GM12874 (cell line): Measurements from ENCODE around the gene PASK.

Source experiments
- TF ChIP-seq, protein P1 (sequence below): IDR thresholded peaks from 2 replicates; pipeline ENCODE4 v1.5.1; 2011; ENCODE audit warnings: low read depth, mild to moderate bottlenecking, control low read depth, low read length, moderate library complexity; ENCODE audit not compliant: insufficient read depth

PASK gene

DNA sequence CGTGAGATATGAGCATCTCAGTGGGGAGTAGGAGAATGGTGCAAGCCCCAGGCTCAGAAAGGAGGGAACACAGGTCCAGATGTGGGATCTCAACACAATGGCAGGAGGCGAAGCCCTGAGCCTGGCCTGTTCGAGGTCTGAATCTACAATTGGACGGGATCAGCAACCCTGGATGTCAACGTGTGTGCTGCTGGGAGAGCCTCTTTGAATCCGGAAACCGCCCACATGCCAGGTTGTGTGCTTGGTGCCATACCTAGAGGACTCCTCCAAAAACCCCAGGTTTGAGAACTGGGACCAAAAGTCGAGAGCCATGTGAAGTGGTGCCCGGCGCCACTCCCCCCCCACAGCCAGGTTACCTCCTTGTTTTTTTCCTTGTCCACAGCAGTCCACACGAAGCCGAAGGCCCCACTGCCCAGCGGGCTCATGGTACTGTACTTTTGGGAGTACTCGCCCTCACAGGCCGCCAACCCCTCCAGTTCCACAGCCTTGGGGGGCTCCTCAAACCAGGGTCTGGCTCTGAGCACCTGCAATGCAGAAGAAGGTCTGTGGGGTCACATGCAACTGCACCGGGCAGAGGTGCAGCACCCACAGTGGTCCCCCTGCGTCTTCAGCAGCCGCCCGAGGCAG, 26.8 kb downstream of the PASK start:
- TF ChIP-seq, protein P1, sequence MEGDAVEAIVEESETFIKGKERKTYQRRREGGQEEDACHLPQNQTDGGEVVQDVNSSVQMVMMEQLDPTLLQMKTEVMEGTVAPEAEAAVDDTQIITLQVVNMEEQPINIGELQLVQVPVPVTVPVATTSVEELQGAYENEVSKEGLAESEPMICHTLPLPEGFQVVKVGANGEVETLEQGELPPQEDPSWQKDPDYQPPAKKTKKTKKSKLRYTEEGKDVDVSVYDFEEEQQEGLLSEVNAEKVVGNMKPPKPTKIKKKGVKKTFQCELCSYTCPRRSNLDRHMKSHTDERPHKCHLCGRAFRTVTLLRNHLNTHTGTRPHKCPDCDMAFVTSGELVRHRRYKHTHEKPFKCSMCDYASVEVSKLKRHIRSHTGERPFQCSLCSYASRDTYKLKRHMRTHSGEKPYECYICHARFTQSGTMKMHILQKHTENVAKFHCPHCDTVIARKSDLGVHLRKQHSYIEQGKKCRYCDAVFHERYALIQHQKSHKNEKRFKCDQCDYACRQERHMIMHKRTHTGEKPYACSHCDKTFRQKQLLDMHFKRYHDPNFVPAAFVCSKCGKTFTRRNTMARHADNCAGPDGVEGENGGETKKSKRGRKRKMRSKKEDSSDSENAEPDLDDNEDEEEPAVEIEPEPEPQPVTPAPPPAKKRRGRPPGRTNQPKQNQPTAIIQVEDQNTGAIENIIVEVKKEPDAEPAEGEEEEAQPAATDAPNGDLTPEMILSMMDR, result no peak

DNA sequence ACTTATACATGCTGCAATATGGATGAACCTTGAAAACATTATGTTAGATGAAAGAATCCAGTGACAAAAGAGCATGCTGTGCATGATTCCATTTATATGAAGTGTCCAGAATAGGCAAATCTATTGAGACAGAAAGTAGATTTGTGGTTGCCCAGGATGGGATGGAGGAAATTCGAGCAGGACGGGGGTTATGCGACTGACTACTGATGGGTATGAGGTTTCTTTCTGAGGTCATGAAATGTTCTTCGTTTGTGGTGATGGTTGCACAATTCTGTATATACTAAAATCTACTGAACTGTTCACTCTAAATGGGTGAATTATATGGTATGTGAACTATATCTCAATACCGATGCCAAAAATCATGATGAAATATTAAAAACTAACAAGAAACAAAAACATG, 28.3 kb downstream of the PASK start:
- TF ChIP-seq, protein P1, result no peak

DNA sequence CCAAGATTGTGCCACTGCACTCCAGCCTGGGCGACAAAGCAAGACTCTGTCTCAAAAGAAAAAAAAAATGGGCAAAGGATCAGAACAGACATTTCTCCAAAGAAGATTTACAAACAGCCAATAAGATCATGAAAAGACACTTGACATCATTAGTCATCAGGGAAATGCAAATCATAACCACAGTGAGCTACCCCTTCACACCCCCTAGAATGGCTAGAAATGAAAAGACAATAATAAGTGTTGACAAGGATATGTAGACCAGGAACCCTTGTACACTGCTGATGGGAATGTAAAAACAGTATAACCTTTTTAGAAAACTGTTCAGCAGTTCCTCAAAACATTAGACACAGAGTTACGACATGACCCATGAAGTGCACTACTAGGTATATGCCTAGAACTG, 28.8 kb downstream of the PASK start:
- TF ChIP-seq, protein P1, result no peak

DNA sequence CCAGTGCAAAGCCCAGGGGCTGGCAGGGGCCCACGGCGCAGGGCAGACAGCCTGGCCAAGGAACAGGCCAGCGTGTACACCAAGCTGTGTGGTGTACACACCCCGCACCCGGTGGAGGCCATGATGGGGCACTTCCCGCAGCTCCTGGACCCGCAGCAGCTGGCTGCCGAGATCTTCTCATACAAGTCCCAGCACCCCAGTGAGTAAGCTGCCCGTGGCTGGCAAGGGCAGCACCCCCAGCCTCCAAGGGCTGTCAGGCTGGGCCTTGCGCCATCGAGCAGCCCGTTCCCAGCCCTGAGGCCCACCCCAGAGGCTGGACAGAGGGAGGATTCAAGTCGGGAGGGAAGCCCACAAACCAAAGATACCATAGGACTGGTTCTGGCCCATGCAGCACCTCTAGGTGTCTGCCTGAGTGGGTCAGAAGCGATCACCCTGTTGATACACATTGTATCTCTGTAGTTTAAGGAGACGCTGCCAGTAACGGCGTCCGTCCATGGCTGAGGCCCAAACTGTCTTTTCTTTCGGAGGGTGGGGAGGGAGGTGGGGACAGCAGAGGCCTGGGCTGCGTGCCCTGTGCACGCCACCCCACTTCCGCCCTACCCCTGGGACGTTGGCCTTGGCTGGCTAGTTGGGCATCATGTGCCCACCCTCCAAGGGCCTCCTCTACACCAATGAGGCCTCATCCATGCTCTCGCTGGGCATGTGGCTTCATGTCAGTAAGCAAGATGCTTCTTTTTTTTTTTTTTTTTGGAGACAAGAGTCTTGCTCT, 30.4 kb downstream of the PASK start:
- TF ChIP-seq, protein P1, result no peak

DNA sequence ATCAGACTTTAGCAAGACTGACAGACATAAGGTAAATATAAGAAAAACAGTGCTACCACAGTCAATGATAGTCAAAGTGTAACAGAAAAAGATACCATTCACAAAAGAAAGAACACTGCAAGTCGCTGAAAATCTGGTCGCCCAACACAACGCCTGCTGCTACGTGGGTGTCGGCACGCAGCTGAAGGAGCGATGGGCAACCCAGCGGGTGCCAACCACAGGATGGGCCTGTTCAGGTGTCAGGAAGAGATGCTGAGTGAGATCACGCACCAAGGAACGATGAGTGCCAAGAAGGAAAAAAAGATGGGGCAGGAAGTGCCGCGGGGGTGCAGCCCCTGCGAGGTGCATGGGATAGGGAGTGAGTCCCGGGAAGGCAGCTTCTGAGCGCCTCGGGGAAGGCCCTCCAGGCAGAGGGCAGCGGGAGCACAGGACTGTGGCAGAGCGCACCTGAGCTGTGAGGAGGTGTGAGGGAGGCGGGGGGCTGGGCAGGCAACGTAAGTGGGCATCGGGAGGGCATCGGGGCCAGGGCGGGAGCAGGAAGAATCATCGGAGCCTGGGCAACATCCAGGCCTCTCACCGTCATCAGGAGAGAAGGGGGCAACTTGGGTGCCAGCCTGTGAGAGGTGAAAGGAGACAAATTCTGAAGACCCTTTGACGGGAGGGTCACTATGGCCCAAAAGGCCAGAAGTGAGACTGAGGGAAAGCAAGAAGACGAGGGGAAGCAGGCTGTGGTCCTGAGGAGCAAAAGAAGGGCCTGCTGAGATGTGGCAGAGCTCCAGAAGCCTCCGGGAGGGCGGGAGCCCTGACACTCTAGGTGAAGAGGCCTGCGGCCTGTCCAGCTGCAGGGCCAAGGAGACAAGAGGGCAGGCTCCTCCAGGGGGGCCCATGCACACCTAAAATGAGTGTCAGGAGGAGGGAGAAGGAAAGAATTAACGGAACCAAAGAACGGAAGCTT, 32.4 kb downstream of the PASK start:
- TF ChIP-seq, protein P1, result no peak

DNA sequence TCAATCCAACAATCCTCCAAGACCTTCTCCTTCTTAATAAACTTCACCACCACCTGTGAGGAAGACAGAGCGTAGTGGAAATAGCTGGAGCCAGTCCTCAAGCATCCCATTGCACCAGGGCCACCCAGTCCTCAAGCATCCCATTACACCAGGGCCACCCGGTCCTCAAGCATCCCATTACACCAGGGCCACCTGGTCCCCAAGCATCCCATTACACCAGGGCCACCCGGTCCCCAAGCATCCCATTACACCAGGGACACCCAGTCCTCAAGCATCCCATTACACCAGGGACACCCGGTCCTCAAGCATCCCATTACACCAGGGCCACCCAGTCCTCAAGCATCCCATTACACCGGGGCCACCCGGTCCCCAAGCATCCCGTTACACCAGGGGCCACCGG, 33.9 kb downstream of the PASK start:
- TF ChIP-seq, protein P1, result no peak

DNA sequence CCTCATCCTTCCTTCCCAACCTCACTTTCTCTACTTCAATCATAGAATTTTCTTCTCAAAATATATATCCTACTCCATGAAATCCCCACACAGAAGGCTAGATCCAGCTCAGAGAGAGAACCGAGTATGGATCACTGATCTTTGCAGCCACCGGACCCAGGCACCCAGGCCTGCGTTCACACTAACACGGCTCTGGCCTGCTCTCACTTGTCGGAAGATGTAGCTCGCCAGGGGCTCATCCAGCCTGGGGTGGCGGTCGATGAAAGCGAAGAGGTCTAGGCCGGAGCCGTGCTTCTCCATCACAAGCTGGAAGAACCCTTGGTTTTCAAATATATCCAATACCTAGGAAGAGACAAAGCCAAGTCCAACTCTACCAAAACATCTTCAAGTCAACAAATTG, 34.4 kb downstream of the PASK start:
- TF ChIP-seq, protein P1, result no peak
